Measurements from ENCODE around the gene NFE2L2.

- TF ChIP-seq POLR2A (IDR thresholded peaks at IDR 0.05) (no peak), CTCF (IDR thresholded peaks at IDR 0.05) (no peak), POLR2AphosphoS5 (IDR thresholded peaks at IDR 0.05) (no peak)
Measured at GRCh38 chr2:177275743-177276055, 11.2 kb upstream of the NFE2L2 start.

All from sigmoid colon (tissue), 4 donors.